Brain microvascular endothelial cell (primary cell): ENCODE data around the gene PKIB.

Source experiments
- DNase-seq: peaks from one replicate; pipeline ENCODE4 v3.0.0-alpha.2; 2020
- H3K27ac ChIP-seq: fragments of 250-450 bp; sonication (Bioruptor Pico); 2 replicates; pipeline ENCODE4 v1.5.1; 2020; ENCODE audit warnings: mild to moderate bottlenecking, moderate library complexity
- H3K27me3 ChIP-seq: fragments of 250-450 bp; sonication (Bioruptor Pico); replicated peaks from 2 replicates; pipeline ENCODE4 v1.5.1; 2020; ENCODE audit warnings: mild to moderate bottlenecking
- H3K36me3 ChIP-seq: fragments of 250-450 bp; sonication (Bioruptor Pico); replicated peaks from 2 replicates; pipeline ENCODE4 v1.5.1; 2020; ENCODE audit warnings: mild to moderate bottlenecking
- H3K4me3 ChIP-seq: 2 replicates; pipeline ENCODE4 v1.5.1; 2011; ENCODE audit warnings: low read depth, mild to moderate bottlenecking, control low read depth, low read length, moderate library complexity
- CTCF ChIP-seq: IDR thresholded peaks from 2 replicates; pipeline ENCODE4 v1.5.1; 2011; ENCODE audit warnings: low read depth, mild to moderate bottlenecking, moderate library complexity, low read length, control low read depth, inconsistent platforms; ENCODE audit errors: missing control alignments
- in situ Hi-C: cut with HindIII; loops from 2 replicates; pipeline ENCODE4 v1.10.0; 2017; ENCODE audit warnings: low sequenced_read_pairs, low pct_ligation_motif_present

The PKIB gene

GRCh38 chr6:122614303-122614702, 4.1 kb downstream of the PKIB start:
- in situ Hi-C loops, result no loop called here
- no peak for DNase-seq
- Histone ChIP-seq H3K4me3 (no peak overlapping the region), H3K27me3 (peaks cover 4% of the 10 kb centered on the region), H3K27ac (no peak overlapping the region), H3K36me3 (no peaks in the 10 kb centered on the region)
- TF ChIP-seq CTCF, result no peak

- TF ChIP-seq CTCF, result no peak
- in situ Hi-C loops, result no loop called here
- no peak overlapping the region for H3K4me3 ChIP-seq
- H3K27ac ChIP-seq, result no peak overlapping the region
- H3K27me3 ChIP-seq, result peaks cover 4% of the 10 kb centered on the region
- H3K36me3 ChIP-seq, result no peaks in the 10 kb centered on the region
- DNase-seq, result no peak
Measured at GRCh38 chr6:122615409-122615808, 5.2 kb downstream of the PKIB start.

GRCh38 chr6:122616877-122617276, 6.7 kb downstream of the PKIB start:
- no peaks in the 10 kb centered on the region for H3K36me3 ChIP-seq
- no peak for DNase-seq
- H3K27ac ChIP-seq, result no peak overlapping the region
- no peaks in the 10 kb centered on the region for H3K27me3 ChIP-seq
- H3K4me3 ChIP-seq, result no peak overlapping the region
- in situ Hi-C loops, result no loop called here
- no peak for TF ChIP-seq CTCF

- DNase-seq, result no peak
- no peak for TF ChIP-seq CTCF
- Histone ChIP-seq H3K27ac (no peak overlapping the region), H3K36me3 (no peaks in the 10 kb centered on the region), H3K4me3 (no peak overlapping the region), H3K27me3 (no peaks in the 10 kb centered on the region)
- in situ Hi-C loops, result no loop called here
Measured at GRCh38 chr6:122619309-122619708, 9.1 kb downstream of the PKIB start.

GRCh38 chr6:122620428-122620827, 10.2 kb downstream of the PKIB start:
- Histone ChIP-seq H3K36me3 (no peaks in the 10 kb centered on the region), H3K27me3 (no peaks in the 10 kb centered on the region), H3K27ac (no peak overlapping the region), H3K4me3 (no peak overlapping the region)
- TF ChIP-seq CTCF, result no peak
- in situ Hi-C loops, result no loop called here
- DNase-seq, result no peak

- no peak for TF ChIP-seq CTCF
- no peaks in the 10 kb centered on the region for H3K27me3 ChIP-seq
- in situ Hi-C loops, result no loop called here
- H3K4me3 ChIP-seq, result no peak overlapping the region
- H3K27ac ChIP-seq, result no peak overlapping the region
- no peaks in the 10 kb centered on the region for H3K36me3 ChIP-seq
- DNase-seq, result no peak
Measured at GRCh38 chr6:122620902-122621301, 10.7 kb downstream of the PKIB start.
